CD4-positive, alpha-beta T cell (primary cell): ENCODE measurements around the gene ROR1. TPM values are rescaled to one million over a fixed set of nuclear protein-coding genes. Genes with fewer than 3 reads are reported as not detected.

ENCODE experiments used
- ATAC-seq: fragments of 200-7000 bp; cut with Tn5 transposase; one replicate; pipeline ENCODE4 v1.10.0; 2022; ENCODE audit warnings: mild to moderate bottlenecking; ENCODE audit not compliant: poor library complexity
- CTCF ChIA-PET: fragments of 350-600 bp; sonication (Branson Sonifier 250); formaldehyde crosslinking; loops from one replicate; lab custom pipeline; 2021; ENCODE audit warnings: antibody characterized with exemption, inconsistent platforms; lab: Charles Lee
- POLR2A ChIA-PET: fragments of 350-600 bp; sonication (Branson Sonifier 250); formaldehyde crosslinking; loops from one replicate; lab custom pipeline; 2021; ENCODE audit warnings: antibody characterized with exemption, inconsistent platforms; lab: Charles Lee
- DNase-seq, 14 experiments: peaks; one replicate each; pipeline ENCODE4 v3.0.0-alpha.2; 2013 to 2020; ENCODE audit warnings: mixed read lengths in 2 of 14
- H3K27ac ChIP-seq, 2 donors: one replicate each; pipeline versions ENCODE4 v1.5.1 to v1.7.0; 2013; ENCODE audit warnings: low read length in 2 of 2, low read depth in 1 of 2, mild to moderate bottlenecking in 1 of 2
- H3K27me3 ChIP-seq, 2 experiments: 1 replicate in 1 of 2; 2 replicates in 1 of 2; pipeline versions ENCODE4 v1.6.1 to v1.7.0; 2013; ENCODE audit warnings: low read length in 2 of 2, control low read depth in 1 of 2, mild to moderate bottlenecking in 1 of 2, moderate library complexity in 1 of 2; ENCODE audit not compliant: insufficient read depth in 2 of 2, control insufficient read depth in 1 of 2
- H3K36me3 ChIP-seq: one replicate; pipeline ENCODE4 v1.6.1; 2013; ENCODE audit warnings: low read length, control low read depth; ENCODE audit not compliant: insufficient read depth
- H3K4me1 ChIP-seq: one replicate; pipeline ENCODE4 v1.6.1; 2013; ENCODE audit warnings: low read length, control low read depth; ENCODE audit not compliant: insufficient read depth
- H3K4me3 ChIP-seq: one replicate; pipeline ENCODE4 v1.5.1; 2013; ENCODE audit warnings: mild to moderate bottlenecking, low read length, moderate library complexity
- H3K9me3 ChIP-seq, 2 experiments: 1 replicate in 1 of 2; 2 replicates in 1 of 2; pipeline versions ENCODE4 v1.6.1 to v1.7.0; 2013; ENCODE audit warnings: low read length in 2 of 2, mild to moderate bottlenecking in 2 of 2, control low read depth in 1 of 2, moderate library complexity in 1 of 2; ENCODE audit not compliant: control insufficient read depth in 1 of 2, insufficient read depth in 1 of 2
- H3K27ac Mint-ChIP-seq: one replicate; pipeline ENCODE4 v1.8.0; 2020; ENCODE audit warnings: mixed read lengths
- H3K27me3 Mint-ChIP-seq: one replicate; pipeline ENCODE4 v1.8.0; 2021; ENCODE audit warnings: mixed read lengths
- H3K36me3 Mint-ChIP-seq: one replicate; pipeline ENCODE4 v1.8.0; 2021; ENCODE audit warnings: low read depth, mixed read lengths
- H3K4me1 Mint-ChIP-seq: one replicate; pipeline ENCODE4 v1.8.0; 2021; ENCODE audit warnings: low read depth, mixed read lengths
- H3K4me3 Mint-ChIP-seq: one replicate; pipeline ENCODE4 v1.8.0; 2020; ENCODE audit warnings: mild to moderate bottlenecking, mixed read lengths
- H3K9me3 Mint-ChIP-seq: one replicate; pipeline ENCODE4 v1.8.0; 2020; ENCODE audit warnings: mixed read lengths
- CTCF ChIP-seq: fragments of 200-600 bp; IDR thresholded peaks from one replicate; pipeline ENCODE4 v1.8.0; 2022; ENCODE audit warnings: antibody characterized with exemption, mild to moderate bottlenecking
- intact Hi-C, 2 experiments: fragments of 100-400 bp; cut with DNase I in 1 of 2; cut with micrococcal nuclease in 1 of 2; formaldehyde crosslinking; loops; one replicate each; pipeline versions ENCODE4 v1.15.1 to v1.9.0; 2023 to 2025; cut with DNase I, micrococcal nuclease
- total RNA-seq, 174 experiments: library from RNA in 2 of 174; stranded (reverse) in 2 of 174; gene quantifications; one replicate each; pipeline ENCODE4 v1.2.3 and lab custom pipeline; 2021 to 2026

The ROR1 gene
- total RNA-seq, 2 experiments from 2014 or later = not detected

- no peak overlapping the region for H3K4me3 Mint-ChIP-seq
- intact Hi-C loops = no loop called here
- peaks cover 0 to 2% of the 10 kb centered on the region in 2 experiments for H3K27me3 ChIP-seq
- H3K27ac ChIP-seq = no peak overlapping the region
- no peaks in the 10 kb centered on the region for H3K9me3 ChIP-seq
- H3K36me3 ChIP-seq = no peaks in the 10 kb centered on the region
- H3K27ac Mint-ChIP-seq = no peak overlapping the region
- DNase-seq (no peak), ATAC-seq (no peak)
- ChIA-PET POLR2A (no interaction called here), CTCF (no interaction called here)
- H3K9me3 Mint-ChIP-seq = no peaks in the 10 kb centered on the region
- H3K27me3 Mint-ChIP-seq = no peaks in the 10 kb centered on the region
- no peaks in the 10 kb centered on the region for H3K4me1 ChIP-seq
- no peaks in the 10 kb centered on the region for H3K4me1 Mint-ChIP-seq
- no peak overlapping the region for H3K4me3 ChIP-seq
- TF ChIP-seq CTCF = no peak
- no peaks in the 10 kb centered on the region for H3K36me3 Mint-ChIP-seq
These were observed 201.1 kb downstream of the ROR1 start for GRCh38 chr1:63974966-63975365.

- Mint-ChIP-seq H3K4me1 (no peaks in the 10 kb centered on the region), H3K27me3 (no peaks in the 10 kb centered on the region), H3K27ac (no peak overlapping the region), H3K36me3 (no peaks in the 10 kb centered on the region), H3K4me3 (no peak overlapping the region), H3K9me3 (no peaks in the 10 kb centered on the region)
- ChIA-PET POLR2A (no interaction called here), CTCF (no interaction called here)
- ATAC-seq (no peak), DNase-seq (no peak)
- TF ChIP-seq CTCF = no peak
- no peak overlapping the region for H3K4me3 ChIP-seq
- H3K9me3 ChIP-seq = no peaks in the 10 kb centered on the region
- H3K36me3 ChIP-seq = no peaks in the 10 kb centered on the region
- H3K27me3 ChIP-seq = peaks cover 0 to 2% of the 10 kb centered on the region in 2 experiments
- H3K4me1 ChIP-seq = no peaks in the 10 kb centered on the region
- no peak overlapping the region for H3K27ac ChIP-seq
- intact Hi-C loops = no loop called here
These were observed 201.7 kb downstream of the ROR1 start for GRCh38 chr1:63975481-63975880.

- H3K27me3 ChIP-seq = peaks cover 0 to 2% of the 10 kb centered on the region in 2 experiments
- POLR2A ChIA-PET = no interaction called here
- DNase-seq (no peak), ATAC-seq (no peak)
- H3K4me3 ChIP-seq = no peak overlapping the region
- no peak overlapping the region for H3K4me3 Mint-ChIP-seq
- H3K4me1 Mint-ChIP-seq = no peaks in the 10 kb centered on the region
- TF ChIP-seq CTCF = no peak
- no peaks in the 10 kb centered on the region for H3K27me3 Mint-ChIP-seq
- H3K9me3 ChIP-seq = no peaks in the 10 kb centered on the region
- H3K4me1 ChIP-seq = no peaks in the 10 kb centered on the region
- no peaks in the 10 kb centered on the region for H3K9me3 Mint-ChIP-seq
- no peak overlapping the region for H3K27ac Mint-ChIP-seq
- intact Hi-C loops = no loop called here
- CTCF ChIA-PET = no interaction called here
- no peaks in the 10 kb centered on the region for H3K36me3 Mint-ChIP-seq
- no peak overlapping the region for H3K27ac ChIP-seq
- no peaks in the 10 kb centered on the region for H3K36me3 ChIP-seq
These were observed 202.2 kb downstream of the ROR1 start for GRCh38 chr1:63976006-63976405.
